ENCODE results near the gene GRIN2C.

Gene GRIN2C

DNA sequence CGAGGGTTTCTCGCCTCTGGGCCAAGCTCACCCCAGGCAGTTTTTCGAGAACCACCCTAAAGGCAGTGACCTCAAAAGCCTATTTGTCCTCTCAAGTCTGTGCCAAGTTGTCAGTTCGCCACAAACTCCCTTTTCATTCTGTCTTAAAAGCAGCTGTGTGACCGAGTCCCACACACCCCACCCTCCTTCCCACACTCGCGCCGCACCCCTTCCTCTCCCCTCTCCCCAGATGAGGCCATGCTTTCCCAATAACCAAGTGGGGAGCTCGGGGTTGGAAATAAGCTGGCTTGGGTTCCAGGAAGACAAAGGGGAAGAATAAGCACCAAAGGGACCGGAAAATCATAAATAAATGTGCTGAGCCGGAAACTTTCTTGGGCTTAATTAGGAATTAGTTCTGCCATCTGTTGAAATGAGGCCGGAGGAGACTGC is 36.7 kb downstream of the GRIN2C start:
- TF ChIP-seq, protein P1, sequence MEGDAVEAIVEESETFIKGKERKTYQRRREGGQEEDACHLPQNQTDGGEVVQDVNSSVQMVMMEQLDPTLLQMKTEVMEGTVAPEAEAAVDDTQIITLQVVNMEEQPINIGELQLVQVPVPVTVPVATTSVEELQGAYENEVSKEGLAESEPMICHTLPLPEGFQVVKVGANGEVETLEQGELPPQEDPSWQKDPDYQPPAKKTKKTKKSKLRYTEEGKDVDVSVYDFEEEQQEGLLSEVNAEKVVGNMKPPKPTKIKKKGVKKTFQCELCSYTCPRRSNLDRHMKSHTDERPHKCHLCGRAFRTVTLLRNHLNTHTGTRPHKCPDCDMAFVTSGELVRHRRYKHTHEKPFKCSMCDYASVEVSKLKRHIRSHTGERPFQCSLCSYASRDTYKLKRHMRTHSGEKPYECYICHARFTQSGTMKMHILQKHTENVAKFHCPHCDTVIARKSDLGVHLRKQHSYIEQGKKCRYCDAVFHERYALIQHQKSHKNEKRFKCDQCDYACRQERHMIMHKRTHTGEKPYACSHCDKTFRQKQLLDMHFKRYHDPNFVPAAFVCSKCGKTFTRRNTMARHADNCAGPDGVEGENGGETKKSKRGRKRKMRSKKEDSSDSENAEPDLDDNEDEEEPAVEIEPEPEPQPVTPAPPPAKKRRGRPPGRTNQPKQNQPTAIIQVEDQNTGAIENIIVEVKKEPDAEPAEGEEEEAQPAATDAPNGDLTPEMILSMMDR (IDR thresholded peaks at IDR 0.05; ENCODE audit: borderline replicate concordance, insufficient read depth, low read depth, low read length): no peak

DNA sequence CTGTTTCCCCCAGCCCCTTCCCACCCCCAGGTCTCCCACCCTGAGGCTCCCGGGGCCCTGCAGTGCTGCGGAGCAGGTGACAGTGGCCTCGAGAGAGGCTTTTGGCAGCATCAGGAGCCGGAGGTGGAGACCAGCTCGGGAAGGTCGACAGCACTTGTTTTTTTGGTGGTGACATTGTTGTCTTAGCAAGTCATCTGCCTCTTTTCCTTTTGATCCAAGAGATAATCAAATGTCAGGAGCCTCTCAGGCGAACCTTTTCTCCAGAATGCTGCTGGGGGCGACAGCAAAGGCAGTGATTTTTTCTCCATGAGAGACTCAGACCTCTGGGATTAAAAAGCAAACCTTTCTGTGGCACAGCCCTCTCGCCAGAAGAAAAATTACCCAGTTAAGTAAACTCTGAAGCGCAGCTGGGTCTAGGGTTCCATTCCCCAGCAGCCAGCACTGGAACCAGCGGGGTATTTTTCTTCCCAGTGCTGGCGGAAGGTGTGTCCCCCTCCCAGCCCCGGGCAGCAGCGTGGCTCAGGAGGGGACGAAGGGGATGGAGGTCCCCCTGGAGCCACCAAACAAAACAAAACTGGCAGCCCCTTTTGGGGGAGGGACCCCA is 37.2 kb downstream of the GRIN2C start:
- H3K4me3 ChIP-seq (ENCODE audit: low read depth, low read length): no peak overlapping the region
- TF ChIP-seq, protein P1 (IDR thresholded peaks at IDR 0.05; ENCODE audit: borderline replicate concordance, insufficient read depth, low read depth, low read length): no peak

More for the DNA sequence above, 36.7 kb downstream of the GRIN2C start:
- no peak overlapping the region for H3K4me3 ChIP-seq (ENCODE audit: low read depth, low read length)

DNA sequence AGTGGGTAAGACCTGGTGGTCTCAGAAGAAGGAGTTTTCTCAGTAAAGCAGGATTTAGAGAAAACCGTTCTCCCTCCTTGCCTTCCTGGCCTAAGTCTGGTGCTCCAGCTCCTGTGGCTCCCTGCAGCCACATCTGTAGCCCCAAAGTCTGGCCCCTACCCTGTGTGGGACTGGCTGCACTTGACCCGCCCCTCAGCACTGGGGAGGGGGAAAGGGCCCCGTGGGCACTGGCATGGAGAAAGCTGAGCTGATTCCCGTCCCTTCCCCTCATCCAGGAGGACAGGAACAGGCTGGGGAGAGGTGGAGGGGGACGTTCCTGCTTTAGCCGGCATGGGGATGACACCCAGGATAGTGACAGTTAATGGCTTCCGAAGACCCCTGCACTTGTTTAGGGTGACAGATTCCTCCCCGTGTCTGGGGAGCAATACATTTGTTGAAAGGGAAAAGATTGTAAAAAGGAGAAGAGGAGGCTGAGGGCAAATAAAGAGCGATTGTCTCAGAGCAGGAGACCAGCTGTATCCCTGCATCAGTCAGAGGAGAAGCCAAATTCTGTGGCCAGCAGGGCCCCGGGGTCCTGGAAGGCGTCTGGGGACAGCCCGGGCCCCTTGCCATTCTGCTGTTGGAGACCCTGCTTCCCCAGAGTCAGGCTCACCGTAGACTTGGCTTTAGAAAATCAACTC is 37.9 kb downstream of the GRIN2C start:
- no peak overlapping the region for H3K4me3 ChIP-seq (ENCODE audit: low read depth, low read length)
- TF ChIP-seq, protein P1 (IDR thresholded peaks at IDR 0.05; ENCODE audit: borderline replicate concordance, insufficient read depth, low read depth, low read length): no peak

DNA sequence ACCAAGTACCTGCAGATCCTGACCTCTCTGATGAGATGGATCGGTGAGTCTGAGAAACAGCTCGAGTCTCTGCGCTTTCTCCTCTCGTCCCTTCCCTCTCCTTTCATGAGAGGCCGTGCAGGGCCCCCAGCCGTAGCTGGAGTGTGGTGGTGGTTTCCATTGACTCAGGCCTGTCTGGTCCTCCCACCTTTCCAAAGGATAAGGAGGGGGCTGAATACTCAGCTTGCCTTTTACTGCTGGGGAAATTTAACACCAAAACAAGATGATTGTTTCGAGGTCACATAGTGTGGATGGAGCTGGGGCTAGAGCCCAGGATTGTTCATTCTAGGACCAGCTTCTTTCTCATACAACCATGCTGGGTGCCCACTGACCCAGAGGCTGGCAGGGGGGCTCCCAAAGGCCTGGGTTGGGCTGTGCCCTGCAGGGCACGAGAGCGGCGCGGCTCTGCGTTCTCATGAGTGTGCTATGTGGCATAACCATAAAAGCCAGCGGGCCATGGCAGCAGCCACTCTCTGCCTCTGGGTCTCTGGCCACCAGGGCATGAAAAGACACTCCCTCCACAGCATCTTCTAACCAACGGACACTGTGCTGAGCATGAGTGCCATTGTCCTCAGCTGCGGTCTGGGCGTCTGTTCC is 39.8 kb downstream of the GRIN2C start:
- TF ChIP-seq, protein P1 (IDR thresholded peaks at IDR 0.05; ENCODE audit: borderline replicate concordance, insufficient read depth, low read depth, low read length): no peak
- no peak overlapping the region for H3K4me3 ChIP-seq (ENCODE audit: low read depth, low read length)

DNA sequence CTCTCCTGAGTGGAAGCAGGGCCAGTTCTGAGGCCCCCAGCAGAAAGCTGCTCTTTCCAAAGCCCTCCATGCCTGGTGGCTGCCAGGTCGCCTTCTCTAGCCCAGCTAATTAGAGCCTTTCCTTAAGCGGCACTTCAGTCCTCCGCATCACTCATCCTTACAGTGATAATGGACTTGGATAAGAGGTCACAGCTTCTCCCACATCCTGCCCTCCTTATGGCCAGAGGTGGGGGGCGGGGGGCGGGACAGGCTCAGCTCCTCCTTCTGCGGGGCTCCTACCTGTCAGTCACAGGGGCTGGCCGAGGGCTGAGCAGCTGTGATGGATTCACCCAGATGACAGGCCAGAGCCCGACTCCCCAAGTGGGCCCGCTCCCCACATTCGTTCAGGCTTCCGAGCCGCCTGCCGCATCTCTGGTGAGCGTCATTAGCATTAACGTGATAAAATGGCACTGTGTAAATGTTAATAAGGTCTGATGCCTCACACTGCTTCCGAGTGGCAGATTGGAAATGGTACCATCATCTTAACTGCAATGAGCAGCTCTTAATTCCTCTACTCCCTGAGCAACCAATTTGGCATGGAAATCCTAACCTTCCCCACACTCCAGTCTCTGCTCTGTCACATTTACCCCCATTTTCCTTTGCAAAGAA is 41.3 kb downstream of the GRIN2C start:
- no peak overlapping the region for H3K4me3 ChIP-seq (ENCODE audit: low read depth, low read length)
- TF ChIP-seq, protein P1 (IDR thresholded peaks at IDR 0.05; ENCODE audit: borderline replicate concordance, insufficient read depth, low read depth, low read length): no peak

DNA sequence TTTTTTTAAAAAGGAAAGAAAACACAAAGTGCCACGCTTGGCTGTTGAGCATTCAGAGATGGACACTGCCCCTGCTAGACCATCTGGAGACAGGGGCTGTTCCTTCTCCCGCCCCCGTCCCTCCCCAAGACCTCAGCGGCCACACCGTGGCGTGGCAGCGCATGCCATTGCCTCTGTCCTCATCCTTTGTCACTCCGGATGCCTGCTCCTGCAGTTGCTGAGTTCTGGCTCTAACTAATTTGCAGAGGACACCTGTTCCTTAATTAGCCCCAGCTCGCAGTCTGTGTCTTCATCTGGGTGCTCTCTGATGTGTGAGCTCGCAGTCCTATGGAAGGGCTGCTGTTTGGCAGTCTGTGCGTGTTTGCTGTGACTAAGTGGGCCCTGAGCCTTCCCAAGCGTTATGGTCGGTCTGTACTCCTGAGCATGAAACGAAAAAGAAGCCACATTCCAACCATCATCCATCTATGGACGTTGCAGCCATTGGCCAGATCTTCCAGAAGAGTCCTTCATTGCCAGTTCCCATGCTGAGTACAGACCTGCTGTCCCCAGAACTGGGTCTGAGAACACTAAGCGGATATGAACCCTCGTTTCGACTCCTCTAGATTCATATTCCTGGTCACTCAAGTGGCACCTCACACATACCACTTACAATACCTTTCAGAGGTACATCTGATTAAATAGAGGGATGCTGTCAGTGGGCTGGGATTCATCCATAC is 42.6 kb downstream of the GRIN2C start:
- no peak overlapping the region for H3K4me3 ChIP-seq (ENCODE audit: low read depth, low read length)
- TF ChIP-seq, protein P1 (IDR thresholded peaks at IDR 0.05; ENCODE audit: borderline replicate concordance, insufficient read depth, low read depth, low read length): no peak

Measured in GM12875 (cell line).